ENCODE data around the gene CYP2J2.

DNA sequence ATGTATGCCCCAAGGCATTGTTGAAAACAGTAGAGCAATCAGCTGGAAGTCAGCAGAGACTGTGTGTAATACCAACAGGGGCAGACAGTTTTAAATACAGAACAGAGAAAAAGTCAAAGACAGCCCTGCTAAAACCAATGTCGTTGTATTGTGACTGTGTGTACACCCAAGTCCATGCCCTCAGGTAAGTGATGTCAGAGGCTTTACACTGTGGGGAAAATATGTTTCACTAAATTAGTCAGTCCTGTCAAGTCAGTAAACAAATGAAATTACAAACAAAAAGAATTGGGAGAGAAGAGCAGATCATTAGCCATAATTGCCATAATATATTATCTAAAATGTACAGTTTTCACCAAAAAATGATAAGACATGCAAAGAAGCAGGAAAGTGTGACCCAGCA lies 2.4 kb upstream of the CYP2J2 start:
- TF ChIP-seq, protein P1, sequence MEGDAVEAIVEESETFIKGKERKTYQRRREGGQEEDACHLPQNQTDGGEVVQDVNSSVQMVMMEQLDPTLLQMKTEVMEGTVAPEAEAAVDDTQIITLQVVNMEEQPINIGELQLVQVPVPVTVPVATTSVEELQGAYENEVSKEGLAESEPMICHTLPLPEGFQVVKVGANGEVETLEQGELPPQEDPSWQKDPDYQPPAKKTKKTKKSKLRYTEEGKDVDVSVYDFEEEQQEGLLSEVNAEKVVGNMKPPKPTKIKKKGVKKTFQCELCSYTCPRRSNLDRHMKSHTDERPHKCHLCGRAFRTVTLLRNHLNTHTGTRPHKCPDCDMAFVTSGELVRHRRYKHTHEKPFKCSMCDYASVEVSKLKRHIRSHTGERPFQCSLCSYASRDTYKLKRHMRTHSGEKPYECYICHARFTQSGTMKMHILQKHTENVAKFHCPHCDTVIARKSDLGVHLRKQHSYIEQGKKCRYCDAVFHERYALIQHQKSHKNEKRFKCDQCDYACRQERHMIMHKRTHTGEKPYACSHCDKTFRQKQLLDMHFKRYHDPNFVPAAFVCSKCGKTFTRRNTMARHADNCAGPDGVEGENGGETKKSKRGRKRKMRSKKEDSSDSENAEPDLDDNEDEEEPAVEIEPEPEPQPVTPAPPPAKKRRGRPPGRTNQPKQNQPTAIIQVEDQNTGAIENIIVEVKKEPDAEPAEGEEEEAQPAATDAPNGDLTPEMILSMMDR (optimal IDR thresholded peaks at IDR 0.05 in 1 of 3, IDR thresholded peaks at IDR 0.05 in 1 of 3, conservative IDR thresholded peaks at IDR 0.05 in 1 of 3; ENCODE audit: extremely low read depth in 1 of 3, insufficient read depth in 2 of 3, low read length in 3 of 3), result no peak
- TF ChIP-seq EZH2 (IDR thresholded peaks at IDR 0.05; ENCODE audit: low read length), result no peak

Data from keratinocyte (primary cell).